ENCODE data around the gene USP5. TPM values are rescaled to one million over a fixed set of nuclear protein-coding genes. Genes with fewer than 3 reads are reported as not detected.

Gene USP5
- polyA plus RNA-seq, 1 donor (not counting 4 experiments of a cell fraction or from before 2014, with no cell fraction given) = 58.3 TPM

DNA sequence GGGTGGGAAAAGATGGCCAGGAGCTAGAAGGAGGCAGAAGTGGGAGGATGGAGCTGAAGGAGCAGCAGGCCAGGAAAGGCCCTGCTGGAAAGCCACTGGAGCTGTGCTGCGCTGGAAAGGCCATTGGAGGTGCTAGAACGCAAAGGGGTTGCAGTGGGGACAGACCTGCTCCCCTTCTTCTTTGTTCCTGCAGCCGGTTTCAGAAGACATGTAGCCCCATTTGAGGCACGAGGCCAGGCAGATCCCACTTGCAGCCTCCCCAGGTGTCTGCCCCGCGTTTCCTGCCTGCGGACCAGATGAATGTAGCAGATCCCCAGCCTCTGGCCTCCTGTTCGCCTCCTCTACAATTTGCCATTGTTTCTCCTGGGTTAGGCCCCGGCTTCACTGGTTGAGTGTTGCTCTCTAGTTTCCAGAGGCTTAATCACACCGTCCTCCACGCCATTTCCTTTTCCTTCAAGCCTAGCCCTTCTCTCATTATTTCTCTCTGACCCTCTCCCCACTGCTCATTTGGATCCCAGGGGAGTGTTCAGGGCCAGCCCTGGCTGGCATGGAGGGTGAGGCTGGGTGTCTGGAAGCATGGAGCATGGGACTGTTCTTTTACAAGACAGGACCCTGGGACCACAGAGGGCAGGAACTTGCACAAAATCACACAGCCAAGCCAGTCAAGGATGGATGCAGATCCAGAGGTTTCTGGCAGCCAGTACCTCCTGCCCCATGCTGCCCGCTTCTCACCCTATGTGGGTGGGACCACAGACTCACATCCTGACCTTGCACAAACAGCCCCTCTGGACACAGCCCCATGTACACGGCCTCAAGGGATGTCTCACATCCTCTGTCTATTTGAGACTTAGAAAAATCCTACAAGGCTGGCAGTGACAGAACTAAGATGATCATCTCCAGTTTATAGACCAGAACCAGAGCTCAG lies 32.6 kb upstream of the USP5 start:
- H3K79me2 ChIP-seq (ENCODE audit: control insufficient read depth, insufficient read depth, low read length) = no peaks in the 10 kb centered on the region
- no peak overlapping the region for H3K27ac ChIP-seq (ENCODE audit: control insufficient read depth, insufficient read depth, low read length)
- H3K9ac ChIP-seq (ENCODE audit: control insufficient read depth, extremely low read depth, insufficient read depth, low read length) = no peak overlapping the region
- H3K36me3 ChIP-seq (ENCODE audit: control insufficient read depth in 2 of 2, extremely low read depth in 1 of 2, insufficient read depth in 2 of 2, low read length in 2 of 2) = no peaks in the 10 kb centered on the region
- dilution Hi-C loops (cut with MboI; ENCODE audit: extremely low pct_ligation_motif_present, low sequenced_read_pairs) = no loop called here
- no peak for DNase-seq (ENCODE audit: low read depth, low spot score)
- no peak for FAIRE-seq
- H3K9me3 ChIP-seq (ENCODE audit: control insufficient read depth, low read depth, low read length) = no peaks in the 10 kb centered on the region
- H2AFZ ChIP-seq (ENCODE audit: control insufficient read depth, low read length) = no peak overlapping the region
- TF ChIP-seq, protein P1, sequence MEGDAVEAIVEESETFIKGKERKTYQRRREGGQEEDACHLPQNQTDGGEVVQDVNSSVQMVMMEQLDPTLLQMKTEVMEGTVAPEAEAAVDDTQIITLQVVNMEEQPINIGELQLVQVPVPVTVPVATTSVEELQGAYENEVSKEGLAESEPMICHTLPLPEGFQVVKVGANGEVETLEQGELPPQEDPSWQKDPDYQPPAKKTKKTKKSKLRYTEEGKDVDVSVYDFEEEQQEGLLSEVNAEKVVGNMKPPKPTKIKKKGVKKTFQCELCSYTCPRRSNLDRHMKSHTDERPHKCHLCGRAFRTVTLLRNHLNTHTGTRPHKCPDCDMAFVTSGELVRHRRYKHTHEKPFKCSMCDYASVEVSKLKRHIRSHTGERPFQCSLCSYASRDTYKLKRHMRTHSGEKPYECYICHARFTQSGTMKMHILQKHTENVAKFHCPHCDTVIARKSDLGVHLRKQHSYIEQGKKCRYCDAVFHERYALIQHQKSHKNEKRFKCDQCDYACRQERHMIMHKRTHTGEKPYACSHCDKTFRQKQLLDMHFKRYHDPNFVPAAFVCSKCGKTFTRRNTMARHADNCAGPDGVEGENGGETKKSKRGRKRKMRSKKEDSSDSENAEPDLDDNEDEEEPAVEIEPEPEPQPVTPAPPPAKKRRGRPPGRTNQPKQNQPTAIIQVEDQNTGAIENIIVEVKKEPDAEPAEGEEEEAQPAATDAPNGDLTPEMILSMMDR (optimal IDR thresholded peaks at IDR 0.05 in 1 of 3, IDR thresholded peaks at IDR 0.05 in 1 of 3, conservative IDR thresholded peaks at IDR 0.05 in 1 of 3; ENCODE audit: extremely low read depth in 1 of 3, insufficient read depth in 2 of 3, low read length in 3 of 3) = no peak
- no peak for TF ChIP-seq EZH2 (IDR thresholded peaks at IDR 0.05; ENCODE audit: low read length)
- no peaks in the 10 kb centered on the region for H3K4me1 ChIP-seq (ENCODE audit: control insufficient read depth, extremely low read depth, insufficient read depth, low read length)
- H3K4me2 ChIP-seq (ENCODE audit: control insufficient read depth, extremely low read depth, insufficient read depth, low read depth, low read length) = no peak overlapping the region
- no peaks in the 10 kb centered on the region for H4K20me1 ChIP-seq (ENCODE audit: control insufficient read depth, extremely low read depth, insufficient read depth, low read length)
- H3K27me3 ChIP-seq (ENCODE audit: control insufficient read depth, extremely low read depth, insufficient read depth, low read length) = peaks cover 60% of the 10 kb centered on the region
- H3K4me3 ChIP-seq (ENCODE audit: control insufficient read depth in 2 of 3, extremely low read depth in 1 of 3, insufficient read depth in 2 of 3, low read depth in 1 of 3, low read length in 3 of 3) = no peak overlapping the region
- H3K9me1 ChIP-seq (ENCODE audit: control insufficient read depth, extremely low read depth, insufficient read depth, low read length) = no peaks in the 10 kb centered on the region

DNA sequence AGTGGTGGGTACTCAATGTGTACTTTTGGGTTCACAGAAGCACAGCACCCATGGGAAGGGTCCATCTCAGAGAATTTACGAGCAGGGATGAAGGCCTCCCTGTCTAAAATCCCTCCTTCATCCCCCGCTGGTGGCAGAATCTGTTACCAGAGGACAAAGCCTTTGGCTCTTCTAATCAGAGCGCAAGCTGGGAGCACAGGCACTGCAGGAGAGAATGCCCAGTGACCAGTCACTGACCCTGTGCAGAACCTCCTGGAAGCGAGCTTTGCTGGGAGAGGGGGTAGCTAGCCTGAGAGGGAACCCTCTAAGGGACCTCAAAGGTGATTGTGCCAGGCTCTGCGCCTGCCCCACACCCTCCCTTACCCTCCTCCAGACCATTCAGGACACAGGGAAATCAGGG lies 31.8 kb upstream of the USP5 start:
- Histone ChIP-seq H3K4me1 (ENCODE audit: control insufficient read depth, extremely low read depth, insufficient read depth, low read length) (peaks cover 3% of the 10 kb centered on the region), H3K27me3 (ENCODE audit: control insufficient read depth, extremely low read depth, insufficient read depth, low read length) (peaks cover 62% of the 10 kb centered on the region), H3K4me3 (ENCODE audit: control insufficient read depth in 2 of 3, extremely low read depth in 1 of 3, insufficient read depth in 2 of 3, low read depth in 1 of 3, low read length in 3 of 3) (no peak overlapping the region), H3K4me2 (ENCODE audit: control insufficient read depth, extremely low read depth, insufficient read depth, low read depth, low read length) (no peak overlapping the region), H4K20me1 (ENCODE audit: control insufficient read depth, extremely low read depth, insufficient read depth, low read length) (no peaks in the 10 kb centered on the region), H3K9me3 (ENCODE audit: control insufficient read depth, low read depth, low read length) (no peaks in the 10 kb centered on the region), H2AFZ (ENCODE audit: control insufficient read depth, low read length) (no peak overlapping the region), H3K36me3 (ENCODE audit: control insufficient read depth in 2 of 2, extremely low read depth in 1 of 2, insufficient read depth in 2 of 2, low read length in 2 of 2) (no peaks in the 10 kb centered on the region), H3K9me1 (ENCODE audit: control insufficient read depth, extremely low read depth, insufficient read depth, low read length) (no peaks in the 10 kb centered on the region), H3K9ac (ENCODE audit: control insufficient read depth, extremely low read depth, insufficient read depth, low read length) (no peak overlapping the region), H3K79me2 (ENCODE audit: control insufficient read depth, insufficient read depth, low read length) (no peaks in the 10 kb centered on the region), H3K27ac (ENCODE audit: control insufficient read depth, insufficient read depth, low read length) (no peak overlapping the region)
- DNase-seq (ENCODE audit: low read depth, low spot score) (no peak), FAIRE-seq (no peak)
- dilution Hi-C loops (cut with MboI; ENCODE audit: extremely low pct_ligation_motif_present, low sequenced_read_pairs) = no loop called here
- TF ChIP-seq EZH2 (IDR thresholded peaks at IDR 0.05; ENCODE audit: low read length) = no peak
- TF ChIP-seq, protein P1 (optimal IDR thresholded peaks at IDR 0.05 in 1 of 3, IDR thresholded peaks at IDR 0.05 in 1 of 3, conservative IDR thresholded peaks at IDR 0.05 in 1 of 3; ENCODE audit: extremely low read depth in 1 of 3, insufficient read depth in 2 of 3, low read length in 3 of 3) = no peak
